ENCODE results near the gene UBXN11.
A peak's percentile ranks its signal among the peaks of the same experiment; 100 is the strongest.

The UBXN11 gene

GRCh38 chr1:26306290-26307229 lies at the start of gene UBXN11:
Gene UBXN11 (minus strand): TSS chr1:26306636. CDS start chr1:26302883, 3,753 bp downstream.
- DNase-seq (ENCODE audit: low spot score), result peak; percentile 99
- in situ Hi-C loops (cut with MboI; ENCODE audit: low sequenced_read_pairs, unreplicated experiment), result no loop called here
- no peak for TF ChIP-seq CTCF (IDR thresholded peaks at IDR 0.05; ENCODE audit: borderline replicate concordance, control extremely low read depth, extremely low read depth, insufficient read depth, missing control alignments)

GRCh38 chr1:26356106-26356505 lies 49.7 kb upstream of the UBXN11 start:
- in situ Hi-C loops (cut with MboI; ENCODE audit: low sequenced_read_pairs, unreplicated experiment), result no loop called here
- no peak for DNase-seq (ENCODE audit: low spot score)
- no peak for TF ChIP-seq CTCF (IDR thresholded peaks at IDR 0.05; ENCODE audit: borderline replicate concordance, control extremely low read depth, extremely low read depth, insufficient read depth, missing control alignments)

- in situ Hi-C loops (cut with MboI; ENCODE audit: low sequenced_read_pairs, unreplicated experiment), result no loop called here
- DNase-seq (ENCODE audit: low spot score), result no peak
- no peak for TF ChIP-seq CTCF (IDR thresholded peaks at IDR 0.05; ENCODE audit: borderline replicate concordance, control extremely low read depth, extremely low read depth, insufficient read depth, missing control alignments)
These were observed 48.5 kb upstream of the UBXN11 start for GRCh38 chr1:26354972-26355371.

- no peak for DNase-seq (ENCODE audit: low spot score)
- TF ChIP-seq CTCF (IDR thresholded peaks at IDR 0.05; ENCODE audit: borderline replicate concordance, control extremely low read depth, extremely low read depth, insufficient read depth, missing control alignments), result no peak
- in situ Hi-C loops (cut with MboI; ENCODE audit: low sequenced_read_pairs, unreplicated experiment), result no loop called here
These were observed 47.8 kb upstream of the UBXN11 start, which contains the start of gene CRYBG2 for GRCh38 chr1:26353976-26354820. Gene CRYBG2 (minus strand): TSS chr1:26354130. CDS start chr1:26346657, 7,473 bp downstream.

- no peak for TF ChIP-seq CTCF (IDR thresholded peaks at IDR 0.05; ENCODE audit: borderline replicate concordance, control extremely low read depth, extremely low read depth, insufficient read depth, missing control alignments)
- DNase-seq (ENCODE audit: low spot score), result no peak
- in situ Hi-C loops (cut with MboI; ENCODE audit: low sequenced_read_pairs, unreplicated experiment), result no loop called here
These were observed 46.9 kb upstream of the UBXN11 start for GRCh38 chr1:26353210-26353859.

GRCh38 chr1:26352338-26352679 lies 45.9 kb upstream of the UBXN11 start:
- in situ Hi-C loops (cut with MboI; ENCODE audit: low sequenced_read_pairs, unreplicated experiment), result no loop called here
- no peak for DNase-seq (ENCODE audit: low spot score)
- TF ChIP-seq CTCF (IDR thresholded peaks at IDR 0.05; ENCODE audit: borderline replicate concordance, control extremely low read depth, extremely low read depth, insufficient read depth, missing control alignments), result no peak
